Measurements from ENCODE around the gene GALR2. TPM values are rescaled to one million over a fixed set of nuclear protein-coding genes. Genes with fewer than 3 reads are reported as not detected.
A peak's percentile ranks its signal among the peaks of the same experiment; 100 is the strongest.

GALR2 gene
- total RNA-seq, 1 experiment from 2014 or later, result 1.1 TPM

- no peak for DNase-seq (ENCODE audit: low spot score)
Observed at GRCh38 chr17:76094046-76094445, 19.5 kb downstream of the GALR2 start.

GRCh38 chr17:76095943-76096342 is 21.4 kb downstream of the GALR2 start:
- DNase-seq (ENCODE audit: low spot score), result no peak

- no peak for DNase-seq (ENCODE audit: low spot score)
Observed at GRCh38 chr17:76097716-76098295, 23.2 kb downstream of the GALR2 start.

GRCh38 chr17:76102944-76103273 is 28.3 kb downstream of the GALR2 start:
- DNase-seq (ENCODE audit: low spot score), result no peak

- DNase-seq (ENCODE audit: low spot score), result peak; percentile 91
Observed at GRCh38 chr17:76103274-76104139, 28.9 kb downstream of the GALR2 start, which contains the start of gene EXOC7. TSS of gene EXOC7 (minus strand) at chr17:76103787. CDS start at chr17:76103692, 95 bp downstream.

GRCh38 chr17:76104140-76104895 is 29.7 kb downstream of the GALR2 start:
- DNase-seq (ENCODE audit: low spot score), result no peak

- no peak for DNase-seq (ENCODE audit: low spot score)
Observed at GRCh38 chr17:76104896-76105231, 30.3 kb downstream of the GALR2 start.

- DNase-seq (ENCODE audit: low spot score), result no peak
Observed at GRCh38 chr17:76106703-76107102, 32.1 kb downstream of the GALR2 start.

GRCh38 chr17:76107509-76107908 is 32.9 kb downstream of the GALR2 start:
- DNase-seq (ENCODE audit: low spot score), result peak; percentile 35

GRCh38 chr17:76111956-76112355 is 37.4 kb downstream of the GALR2 start:
- no peak for DNase-seq (ENCODE audit: low spot score)

- no peak for DNase-seq (ENCODE audit: low spot score)
Observed at GRCh38 chr17:76115138-76115754, 40.7 kb downstream of the GALR2 start.

- DNase-seq (ENCODE audit: low spot score), result no peak
Observed at GRCh38 chr17:76119409-76120371, 45.1 kb downstream of the GALR2 start.

GRCh38 chr17:76120658-76121008 is 46.1 kb downstream of the GALR2 start:
- DNase-seq (ENCODE audit: low spot score), result no peak

GRCh38 chr17:76121932-76122430 is 47.4 kb downstream of the GALR2 start:
- no peak for DNase-seq (ENCODE audit: low spot score)

GRCh38 chr17:76122431-76123190 is 48.0 kb downstream of the GALR2 start:
- DNase-seq (ENCODE audit: low spot score), result no peak

GRCh38 chr17:76123191-76123499 is 48.6 kb downstream of the GALR2 start:
- DNase-seq (ENCODE audit: low spot score), result no peak

- DNase-seq (ENCODE audit: low spot score), result peak; percentile 25
Observed at GRCh38 chr17:76123749-76124581, 49.4 kb downstream of the GALR2 start.

- no peak for DNase-seq (ENCODE audit: low spot score)
Observed at GRCh38 chr17:76124582-76125390, 50.2 kb downstream of the GALR2 start.

GRCh38 chr17:76125391-76125675 is 50.8 kb downstream of the GALR2 start:
- DNase-seq (ENCODE audit: low spot score), result no peak
